GM21619 (cell line): ENCODE measurements around the gene SNORC.

Experiments
- ATAC-seq: cut with Tn5 transposase; IDR thresholded peaks from one replicate; pipeline ENCODE4 v1.9.1; 2021; ENCODE audit not compliant: unreplicated experiment

The SNORC gene

DNA sequence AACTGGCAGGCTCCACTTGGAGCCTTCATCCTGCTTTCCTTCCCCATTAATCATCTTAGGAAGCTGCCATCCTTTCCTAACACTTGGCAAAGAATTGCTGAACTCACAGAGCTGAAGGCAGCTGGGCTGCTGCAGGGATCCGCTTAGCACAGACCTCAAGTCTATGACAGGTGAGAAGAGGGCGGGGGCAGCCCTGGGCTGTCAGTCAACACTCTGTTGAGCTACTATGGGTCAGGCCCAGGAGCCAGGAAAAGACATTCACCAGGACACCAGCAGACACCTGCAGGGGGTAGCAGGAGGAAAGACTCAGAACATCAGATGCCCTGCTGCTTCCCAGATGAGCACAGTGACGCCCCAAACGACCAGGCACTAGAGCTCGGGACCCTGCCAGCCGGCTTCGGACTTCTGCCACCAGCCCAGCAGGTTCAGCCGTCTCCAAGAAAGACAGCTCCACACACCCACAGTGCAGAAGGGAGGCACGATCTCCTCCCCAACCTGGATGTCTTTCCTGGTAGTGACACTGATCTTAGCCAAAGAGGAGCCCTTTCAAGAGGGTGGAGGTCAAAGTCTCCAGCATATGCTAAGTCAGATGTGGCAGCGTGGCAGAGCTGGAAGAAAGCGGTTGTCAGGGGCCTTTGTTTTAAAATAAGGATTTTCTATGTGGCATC, 55.2 kb downstream of the SNORC start:
- no peak for ATAC-seq

DNA sequence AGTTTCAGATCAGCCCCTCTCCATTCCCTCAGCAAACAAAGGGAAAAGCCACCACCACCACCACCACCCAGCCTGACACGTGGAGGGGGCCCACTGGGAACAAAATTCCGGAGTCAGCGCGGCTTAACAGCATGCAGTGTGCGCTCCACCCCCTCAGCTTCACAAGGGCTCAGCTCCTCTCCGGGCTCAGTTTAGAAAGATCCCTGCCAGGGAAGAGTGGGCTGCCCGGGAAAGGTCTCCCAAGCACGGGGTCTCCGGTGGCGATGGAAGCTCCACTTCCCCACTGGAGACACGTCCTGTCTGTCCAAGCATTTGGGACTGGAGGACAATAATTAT, 55.7 kb downstream of the SNORC start:
- no peak for ATAC-seq

DNA sequence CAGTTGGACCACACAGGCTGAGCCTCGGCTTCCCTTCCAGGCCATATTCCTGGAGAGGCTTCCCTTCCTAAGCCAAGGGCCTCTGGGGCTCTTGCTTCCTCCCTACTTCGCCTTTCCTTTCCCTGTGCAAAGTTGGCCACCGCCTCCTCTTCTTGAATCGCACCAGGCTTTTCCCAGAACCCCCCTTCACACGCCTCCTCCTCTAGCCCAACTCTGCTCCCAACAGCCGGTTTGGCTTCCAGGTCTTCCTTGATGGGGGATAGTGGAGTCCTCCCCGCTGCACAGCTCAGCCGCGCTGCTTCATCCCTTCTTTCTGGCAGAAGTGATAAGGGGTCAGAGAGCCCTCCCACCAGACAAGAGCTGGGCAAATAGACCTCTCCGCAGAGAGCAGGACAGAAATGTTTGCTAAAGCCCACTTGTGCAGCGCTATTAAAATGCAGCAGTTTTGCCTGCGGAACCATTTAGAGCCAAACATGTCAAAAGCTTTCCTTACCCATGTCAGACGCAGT, 56.4 kb downstream of the SNORC start:
- no peak for ATAC-seq

DNA sequence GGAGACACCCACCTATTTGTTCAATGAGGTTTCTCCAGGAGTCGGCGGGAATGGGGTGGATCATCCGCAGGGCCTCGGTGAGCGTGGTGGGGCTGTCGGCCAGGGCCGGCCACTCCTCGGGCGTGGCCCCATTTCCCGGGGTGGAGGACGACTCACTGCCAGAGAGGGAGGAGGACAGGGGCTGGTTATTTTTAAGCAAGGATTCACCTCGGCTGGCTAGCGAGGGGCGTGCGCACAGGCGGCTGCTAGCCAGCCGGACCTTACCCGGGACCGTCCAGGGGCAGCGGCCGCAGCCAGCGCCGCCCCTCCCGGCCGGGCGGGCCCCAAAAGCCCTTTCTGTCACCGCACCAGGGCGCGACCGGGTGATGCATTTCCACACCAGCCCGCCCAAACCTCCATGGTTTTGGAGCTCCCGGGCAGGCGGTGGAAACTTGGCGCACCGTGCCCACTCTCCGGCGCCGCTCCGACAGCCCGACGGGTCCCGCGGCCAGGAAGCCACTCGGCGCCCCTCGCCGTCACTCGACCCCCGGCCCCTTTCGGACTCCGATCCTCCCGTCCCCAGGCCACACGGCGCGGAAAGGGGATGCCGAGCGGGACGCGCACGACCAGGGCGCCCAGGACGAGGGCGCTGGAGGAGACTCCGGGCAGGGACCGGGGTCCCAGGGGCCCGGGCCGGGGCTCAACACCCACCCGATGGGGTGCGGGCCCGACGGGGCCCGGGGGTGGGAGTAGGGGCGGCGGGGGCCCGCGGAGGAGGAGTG, 57.1 kb downstream of the SNORC start:
- no peak for ATAC-seq

DNA sequence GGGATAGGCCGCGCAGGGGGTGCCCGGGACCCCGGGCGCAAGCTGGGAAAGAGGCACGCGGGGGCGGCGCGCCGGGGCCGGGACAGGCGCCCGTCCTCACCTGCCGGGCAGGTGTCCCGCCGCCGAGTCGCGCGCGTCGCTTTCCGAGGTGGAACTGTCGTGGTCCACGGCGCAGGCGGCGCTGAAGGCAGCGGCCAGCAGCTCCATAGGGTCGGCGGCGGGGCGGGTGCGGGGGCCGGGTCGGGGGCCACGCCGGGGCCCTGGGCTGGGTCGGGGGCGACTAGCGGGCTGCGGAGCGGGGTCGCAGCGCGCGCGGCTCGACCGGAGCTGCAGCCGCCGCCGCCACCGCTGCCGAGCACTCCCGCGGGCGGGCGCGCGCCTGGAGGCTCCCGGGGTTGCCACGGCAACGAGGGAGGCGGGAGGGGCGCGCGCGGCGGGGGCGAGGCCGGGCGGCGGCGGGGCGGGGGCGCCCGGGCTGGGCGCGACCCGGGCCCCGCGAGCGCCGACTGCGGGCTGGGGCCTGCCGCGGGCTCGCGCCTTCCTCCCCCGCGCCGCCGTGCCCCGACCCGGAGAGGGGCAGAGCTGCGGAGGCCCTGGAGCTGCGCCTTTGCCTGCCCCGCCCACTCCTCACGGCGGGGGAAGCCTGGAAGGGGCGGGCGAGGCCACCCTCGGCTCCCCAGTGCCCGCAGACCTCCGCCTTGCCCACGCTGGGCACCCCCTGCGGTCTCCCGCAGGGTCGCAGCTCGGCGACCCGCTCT, 57.9 kb downstream of the SNORC start:
- no peak for ATAC-seq
